H1 (cell line): ENCODE results near the gene NBDY. TPM values are rescaled to one million over a fixed set of nuclear protein-coding genes. Genes with fewer than 3 reads are reported as not detected.
"Not testable (repeated sequence)": the region's sequence is repeated elsewhere in the genome, so short reads cannot be mapped to it uniquely, and the experiment has no call there.

Experiments used
- CTCF ChIA-PET: fragments of 300-600 bp; sonication (Branson Sonifier 250); formaldehyde crosslinking; loops from one replicate; lab custom pipeline; 2021; ENCODE audit not compliant: partially characterized antibody; lab: Charles Lee
- POLR2A ChIA-PET: fragments of 300-600 bp; sonication (Branson Sonifier 250); formaldehyde crosslinking; loops from one replicate; lab custom pipeline; 2021; ENCODE audit warnings: inconsistent platforms; ENCODE audit not compliant: partially characterized antibody; lab: Charles Lee
- DNase-seq, 2 experiments: peaks; one replicate each; pipeline versions ENCODE4 v3.0.0 to v3.0.0-alpha.2; 2010 to 2022; ENCODE audit warnings: low spot score in 2 of 2, low read depth in 1 of 2, mixed read lengths in 1 of 2
- FAIRE-seq: peaks from 2 replicates; lab custom pipeline; 2011; peaks lifted over from hg19 to GRCh38; lab: Jason Lieb, UNC
- H2AFZ ChIP-seq: 2 replicates; pipeline ENCODE4 v1.8.1; 2012; ENCODE audit warnings: low read length, inconsistent platforms
- H2AK5ac ChIP-seq: 2 replicates; pipeline ENCODE4 v1.6.1; 2013; ENCODE audit warnings: low read depth, low read length
- H2BK120ac ChIP-seq: replicated peaks from 2 replicates; pipeline ENCODE3; 2013; ENCODE audit warnings: low read depth, low read length, inconsistent platforms
- H2BK12ac ChIP-seq: 2 replicates; pipeline ENCODE4 v1.6.1; 2013; ENCODE audit warnings: low read depth, low read length
- H2BK15ac ChIP-seq: 2 replicates; pipeline ENCODE4 v1.6.1; 2013; ENCODE audit warnings: low read length
- H2BK20ac ChIP-seq: 2 replicates; pipeline ENCODE4 v1.6.1; 2013; ENCODE audit warnings: low read length
- H2BK5ac ChIP-seq: 2 replicates; pipeline ENCODE4 v1.6.1; 2013; ENCODE audit warnings: low read depth, low read length
- H3K14ac ChIP-seq: 2 replicates; pipeline ENCODE4 v1.6.1; 2013; ENCODE audit warnings: inconsistent platforms; ENCODE audit not compliant: insufficient read length
- H3K18ac ChIP-seq: 2 replicates; pipeline ENCODE4 v1.6.1; 2013; ENCODE audit warnings: low read length; ENCODE audit errors: extremely low read depth
- H3K23ac ChIP-seq: 2 replicates; pipeline ENCODE4 v1.6.1; 2013; ENCODE audit warnings: inconsistent platforms; ENCODE audit not compliant: insufficient read length
- H3K23me2 ChIP-seq: 2 replicates; pipeline ENCODE4 v1.6.1; 2013; ENCODE audit warnings: low read depth, low read length
- H3K27ac ChIP-seq: 2 replicates; pipeline ENCODE4 v1.6.1; 2011; ENCODE audit warnings: low read depth, low read length, inconsistent platforms
- H3K27me3 ChIP-seq, 4 experiments: replicated peaks in 1 of 4; 1 replicate in 1 of 4; 2 replicates in 3 of 4; pipeline versions ENCODE4 v1.6.1 to v1.8.1; 2011 to 2013; ENCODE audit warnings: low read length in 3 of 4, mild to moderate bottlenecking in 3 of 4, inconsistent platforms in 2 of 4, mixed read lengths in 2 of 4, moderate library complexity in 1 of 4; ENCODE audit not compliant: control insufficient read depth in 3 of 4, insufficient read depth in 3 of 4; ENCODE audit errors: extremely low read depth in 1 of 4
- H3K36me3 ChIP-seq, 4 experiments: 2 replicates each; pipeline versions ENCODE4 v1.6.1 to v1.8.1; 2011 to 2013; ENCODE audit warnings: mild to moderate bottlenecking in 4 of 4, low read length in 3 of 4, moderate library complexity in 2 of 4, control low read depth in 1 of 4, inconsistent platforms in 1 of 4; ENCODE audit not compliant: insufficient read depth in 4 of 4, control insufficient read depth in 2 of 4
- H3K4ac ChIP-seq: replicated peaks from 2 replicates; pipeline ENCODE3; 2013; ENCODE audit warnings: low read length, low read depth, mixed read lengths, inconsistent platforms; ENCODE audit not compliant: insufficient read length
- H3K4me1 ChIP-seq, 4 experiments: replicated peaks in 1 of 4; 1 replicate in 1 of 4; 2 replicates in 3 of 4; pipeline versions ENCODE4 v1.6.1 to v1.8.1; 2011 to 2013; ENCODE audit warnings: low read length in 3 of 4, inconsistent platforms in 2 of 4, mixed read lengths in 1 of 4; ENCODE audit not compliant: insufficient read depth in 4 of 4, control insufficient read depth in 3 of 4
- H3K4me2 ChIP-seq, 2 experiments: 2 replicates each; pipeline versions ENCODE4 v1.6.1 to v1.8.1; 2011 to 2013; ENCODE audit warnings: low read depth in 2 of 2, low read length in 2 of 2, control low read depth in 1 of 2, inconsistent platforms in 1 of 2, mild to moderate bottlenecking in 1 of 2; ENCODE audit not compliant: insufficient read depth in 1 of 2
- H3K4me3 ChIP-seq, 4 experiments: fragments of 200-600, 300-600 bp in 1 of 4; sonication (generic), shearing (Covaris generic), sonication (Bioruptor Twin) in 1 of 4; 2 replicates each; pipeline versions ENCODE4 v1.5.1 to v1.8.1; 2011 to 2016; ENCODE audit warnings: low read length in 4 of 4, low read depth in 3 of 4, control low read depth in 2 of 4, inconsistent platforms in 2 of 4, mild to moderate bottlenecking in 2 of 4, mixed read lengths in 1 of 4, moderate library complexity in 1 of 4; ENCODE audit not compliant: insufficient read depth in 2 of 4; ENCODE audit errors: extremely low read depth in 1 of 4
- H3K56ac ChIP-seq: replicated peaks from 2 replicates; pipeline ENCODE3; 2013; ENCODE audit warnings: low read depth, mild to moderate bottlenecking, mixed read lengths, low read length, inconsistent platforms; ENCODE audit not compliant: insufficient read length
- H3K79me1 ChIP-seq: 2 replicates; pipeline ENCODE4 v1.6.1; 2013; ENCODE audit warnings: low read depth, low read length, control low read depth
- H3K79me2 ChIP-seq, 2 experiments: 2 replicates each; pipeline versions ENCODE4 v1.6.1 to v1.8.1; 2012 to 2013; ENCODE audit warnings: low read length in 2 of 2, mild to moderate bottlenecking in 2 of 2, inconsistent platforms in 1 of 2; ENCODE audit not compliant: insufficient read depth in 2 of 2, control insufficient read depth in 1 of 2
- H3K9ac ChIP-seq, 4 experiments: replicated peaks in 1 of 4; 1 replicate in 1 of 4; 2 replicates in 3 of 4; pipeline versions ENCODE4 v1.6.1 to v1.8.1; 2011 to 2013; ENCODE audit warnings: low read depth in 3 of 4, low read length in 3 of 4, control low read depth in 2 of 4, mild to moderate bottlenecking in 2 of 4, moderate library complexity in 2 of 4, inconsistent platforms in 1 of 4; ENCODE audit errors: extremely low read depth in 1 of 4
- H3K9me3 ChIP-seq, 2 experiments: 2 replicates each; pipeline versions ENCODE4 v1.6.1 to v1.8.1; 2012 to 2013; ENCODE audit warnings: mild to moderate bottlenecking in 2 of 2, moderate library complexity in 2 of 2, control low read depth in 1 of 2, inconsistent platforms in 1 of 2, low read depth in 1 of 2, low read length in 1 of 2, mixed read lengths in 1 of 2; ENCODE audit not compliant: insufficient read depth in 2 of 2
- H4K20me1 ChIP-seq, 2 experiments: replicated peaks in 1 of 2; 2 replicates each; pipeline versions ENCODE3 to v1.8.1; 2011 to 2013; ENCODE audit warnings: inconsistent platforms in 2 of 2, low read length in 2 of 2, mild to moderate bottlenecking in 1 of 2; ENCODE audit not compliant: insufficient read depth in 2 of 2, control insufficient read depth in 1 of 2
- H4K5ac ChIP-seq: 2 replicates; pipeline ENCODE4 v1.6.1; 2013; ENCODE audit warnings: low read length, low read depth, mixed read lengths, inconsistent platforms; ENCODE audit not compliant: insufficient read length
- H4K8ac ChIP-seq: 2 replicates; pipeline ENCODE4 v1.8.0; 2013; ENCODE audit warnings: mild to moderate bottlenecking, moderate library complexity, low read length, inconsistent platforms; ENCODE audit not compliant: insufficient read depth; ENCODE audit errors: extremely low read depth
- H4K91ac ChIP-seq: replicated peaks from 2 replicates; pipeline ENCODE3; 2013; ENCODE audit warnings: low read length, mixed read lengths, inconsistent platforms; ENCODE audit not compliant: insufficient read length
- WGBS, 2 experiments: shearing (Covaris generic) in 1 of 2; methylation state at CpG; one replicate each; pipeline versions ENCODE4 v1.1.6 to v1.1.7; 2013 to 2015; ENCODE audit warnings: low lambda C conversion rate in 2 of 2, mixed read lengths in 2 of 2, inconsistent platforms in 1 of 2, low coverage in 1 of 2, missing lambda C conversion rate in 1 of 2; ENCODE audit not compliant: insufficient replicate concordance in 2 of 2, insufficient coverage in 1 of 2, insufficient read length in 1 of 2; ENCODE audit errors: extremely low coverage in 1 of 2, missing lambda C conversion rate in 1 of 2; 5-methylcytosine and 5-hydroxymethylcytosine counted together
- polyA plus RNA-seq, 7 experiments: library from polyadenylated mRNA; depleted of rRNA in 3 of 7; stranded (reverse) in 5 of 7; unstranded in 2 of 7; fragments of >200 nt in 5 of 7; fragments of 200-250 nt in 2 of 7; gene quantifications; 1 replicate in 5 of 7; 2 replicates in 1 of 7; 4 replicates in 1 of 7; pipeline versions ENCODE4 v1.2.1 to v1.2.3, GENCODE V29; 2011 to 2013; ENCODE audit warnings: missing spikeins in 2 of 7, mixed read lengths in 2 of 7
- total RNA-seq: library from RNA; stranded (reverse); fragmentation: NEBNext Ultra II Directional; extraction: Animal tissue kit (Norgen Biotek cat#: 25700); gene quantifications from 2 replicates; pipeline ENCODE4 v1.2.1, GENCODE V29; 2021

The NBDY gene
- total and polyA plus RNA-seq, 2 of the 8 experiments (the other 6 are each of a cell fraction or from before 2014, with no cell fraction given) = 42.3 to 57.8 TPM

DNA sequence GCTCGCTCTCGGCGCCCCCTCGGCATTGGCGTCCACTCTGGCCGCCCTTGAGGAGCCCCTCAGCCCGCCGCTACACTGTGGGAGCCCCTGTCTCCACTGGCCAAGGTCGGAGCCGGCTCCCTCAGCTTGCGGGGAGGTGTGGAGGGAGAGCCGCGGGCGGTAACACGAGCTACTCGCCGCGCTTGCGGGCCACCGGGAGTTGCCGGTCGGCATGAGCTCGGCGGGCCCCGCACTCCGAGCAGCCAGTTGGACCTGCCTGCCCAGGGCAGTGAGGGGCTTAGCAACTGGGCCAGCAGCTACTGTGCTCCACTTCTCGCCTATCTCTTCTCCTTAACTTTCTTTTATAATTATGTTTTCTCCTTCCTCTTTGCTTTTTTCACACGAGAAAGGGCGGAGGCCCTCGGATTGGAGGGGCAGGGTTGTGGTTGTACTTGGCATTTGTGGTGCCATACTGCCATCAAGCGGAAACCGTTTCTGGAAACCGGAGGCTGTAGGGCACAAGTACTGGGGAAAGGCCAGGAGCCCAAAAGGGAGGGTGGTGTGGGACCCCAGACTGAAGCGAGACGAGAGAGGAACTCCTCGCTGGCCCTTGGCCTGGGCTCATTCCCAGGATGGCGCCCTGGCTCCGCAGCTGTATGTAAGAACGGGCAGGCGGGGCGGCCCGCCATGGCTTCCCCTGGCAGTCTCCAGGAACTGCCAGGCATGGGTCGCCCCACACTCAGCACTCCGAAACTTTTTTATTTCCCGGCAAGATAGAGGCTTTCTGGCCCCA, 38.5 kb downstream of the NBDY start:
- H3K23ac ChIP-seq, H4K20me1 ChIP-seq, H3K23me2 ChIP-seq, H3K79me2 ChIP-seq, H4K5ac ChIP-seq, H2BK120ac ChIP-seq, H4K8ac ChIP-seq, H2BK20ac ChIP-seq, H2BK5ac ChIP-seq, H4K91ac ChIP-seq, FAIRE-seq, H3K4ac ChIP-seq, H3K18ac ChIP-seq, H3K9me3 ChIP-seq, H3K36me3 ChIP-seq, H2BK15ac ChIP-seq, H3K4me3 ChIP-seq, H2AK5ac ChIP-seq, H2BK12ac ChIP-seq, H3K79me1 ChIP-seq, H3K14ac ChIP-seq, H3K56ac ChIP-seq, H2AFZ ChIP-seq, H3K27me3 ChIP-seq, H3K9ac ChIP-seq, H3K27ac ChIP-seq, POLR2A ChIA-PET, H3K4me2 ChIP-seq: not testable (repeated sequence)
- CTCF ChIA-PET = interaction anchor here (0.5 kb wide), 1 partner anchor 845 kb away, joined by 3 read pairs; no protein-coding TSS in a partner anchor
- DNase-seq = peak in 1 of 2 experiments; percentile 11
- H3K4me1 ChIP-seq = peaks cover 0 to 11% (median 2%) of the 10 kb centered on the region in 4 experiments; a peak in 4 of 7 replicates
- WGBS, 2 experiments = no CpG with 5 or more reads among the region's 45 CpGs
